ENCODE data around the gene LMX1A. TPM values are rescaled to one million over a fixed set of nuclear protein-coding genes. Genes with fewer than 3 reads are reported as not detected.

The LMX1A gene
- total RNA-seq, 2 experiments from 2014 or later: not detected

- H3K27ac Mint-ChIP-seq: no peak overlapping the region
- H3K36me3 Mint-ChIP-seq: no peaks in the 10 kb centered on the region
- H3K9me3 Mint-ChIP-seq (ENCODE audit: low read depth): no peaks in the 10 kb centered on the region
- no peak for ATAC-seq
- no peak overlapping the region for H3K4me3 Mint-ChIP-seq
- DNase-seq: no peak
- H3K4me1 Mint-ChIP-seq: no peaks in the 10 kb centered on the region
- CTCF ChIA-PET: interaction anchor here (0.6 kb wide), 1 partner anchor 333 kb away, joined by 3 read pairs; no protein-coding TSS in a partner anchor
- H3K27me3 Mint-ChIP-seq: peaks cover 5% of the 10 kb centered on the region
These were observed 96.6 kb downstream of the LMX1A start for GRCh38 chr1:165259706-165260428.

GRCh38 chr1:165259236-165259635 is 97.3 kb downstream of the LMX1A start:
- no peak for ATAC-seq
- Mint-ChIP-seq H3K27me3 (peaks cover 5% of the 10 kb centered on the region), H3K27ac (no peak overlapping the region), H3K9me3 (ENCODE audit: low read depth) (no peaks in the 10 kb centered on the region), H3K36me3 (no peaks in the 10 kb centered on the region), H3K4me1 (no peaks in the 10 kb centered on the region), H3K4me3 (no peak overlapping the region)
- CTCF ChIA-PET: interaction anchor here (0.6 kb wide), 2 partner anchors 108 to 333 kb away, joined by 3 read pairs; no protein-coding TSS in a partner anchor
- no peak for DNase-seq

GRCh38 chr1:165257969-165258459 is 98.5 kb downstream of the LMX1A start:
- Mint-ChIP-seq H3K27me3 (peaks cover 5% of the 10 kb centered on the region), H3K36me3 (no peaks in the 10 kb centered on the region)
- no peak for ATAC-seq

GRCh38 chr1:165254896-165255625 is 101.5 kb downstream of the LMX1A start:
- no peak for ATAC-seq
- Mint-ChIP-seq H3K4me1 (no peaks in the 10 kb centered on the region), H3K4me3 (no peak overlapping the region), H3K9me3 (ENCODE audit: low read depth) (no peaks in the 10 kb centered on the region), H3K36me3 (no peaks in the 10 kb centered on the region), H3K27ac (no peak overlapping the region), H3K27me3 (peaks cover under 1% of the 10 kb centered on the region)
- CTCF ChIA-PET: no interaction called here
- no peak for DNase-seq

More at GRCh38 chr1:165257969-165258459, 98.5 kb downstream of the LMX1A start:
- H3K4me1 Mint-ChIP-seq: no peaks in the 10 kb centered on the region
- no peak overlapping the region for H3K27ac Mint-ChIP-seq
- H3K4me3 Mint-ChIP-seq: no peak overlapping the region
- peak; percentile 56 for DNase-seq
- no peaks in the 10 kb centered on the region for H3K9me3 Mint-ChIP-seq (ENCODE audit: low read depth)
- CTCF ChIA-PET: interaction anchor here (0.7 to 2.2 kb wide), 8 partner anchors 16 to 335 kb away, joined by 3 to 7 read pairs (median 4); no protein-coding TSS in a partner anchor

GRCh38 chr1:165254376-165254775 is 102.1 kb downstream of the LMX1A start:
- no peak for ATAC-seq
- Mint-ChIP-seq H3K36me3 (no peaks in the 10 kb centered on the region), H3K27ac (no peak overlapping the region), H3K9me3 (ENCODE audit: low read depth) (no peaks in the 10 kb centered on the region), H3K4me3 (no peak overlapping the region), H3K4me1 (no peaks in the 10 kb centered on the region), H3K27me3 (no peaks in the 10 kb centered on the region)
- no peak for DNase-seq
- CTCF ChIA-PET: no interaction called here

- Mint-ChIP-seq H3K27ac (no peak overlapping the region), H3K4me3 (no peak overlapping the region), H3K9me3 (ENCODE audit: low read depth) (no peaks in the 10 kb centered on the region), H3K36me3 (no peaks in the 10 kb centered on the region), H3K4me1 (no peaks in the 10 kb centered on the region), H3K27me3 (no peaks in the 10 kb centered on the region)
- no peak for ATAC-seq
- CTCF ChIA-PET: no interaction called here
- no peak for DNase-seq
These were observed 102.7 kb downstream of the LMX1A start for GRCh38 chr1:165253818-165254254.

GRCh38 chr1:165248969-165249571 is 107.4 kb downstream of the LMX1A start:
- ATAC-seq: no peak
- no peaks in the 10 kb centered on the region for H3K4me1 Mint-ChIP-seq
- DNase-seq: no peak
- CTCF ChIA-PET: no interaction called here
- no peaks in the 10 kb centered on the region for H3K36me3 Mint-ChIP-seq
- no peak overlapping the region for H3K4me3 Mint-ChIP-seq
- H3K27me3 Mint-ChIP-seq: peaks cover 2% of the 10 kb centered on the region
- no peak overlapping the region for H3K27ac Mint-ChIP-seq
- no peaks in the 10 kb centered on the region for H3K9me3 Mint-ChIP-seq (ENCODE audit: low read depth)

- no peak for ATAC-seq
- DNase-seq: no peak
- CTCF ChIA-PET: no interaction called here
- Mint-ChIP-seq H3K4me1 (no peaks in the 10 kb centered on the region), H3K36me3 (no peaks in the 10 kb centered on the region), H3K9me3 (ENCODE audit: low read depth) (no peaks in the 10 kb centered on the region), H3K27ac (no peak overlapping the region), H3K27me3 (peaks cover 23% of the 10 kb centered on the region), H3K4me3 (no peak overlapping the region)
These were observed 114.6 kb downstream of the LMX1A start for GRCh38 chr1:165241952-165242351.

GRCh38 chr1:165241321-165241720 is 115.2 kb downstream of the LMX1A start:
- ATAC-seq: no peak
- H3K27ac Mint-ChIP-seq: no peak overlapping the region
- CTCF ChIA-PET: no interaction called here
- no peak for DNase-seq
- H3K4me3 Mint-ChIP-seq: no peak overlapping the region
- H3K36me3 Mint-ChIP-seq: no peaks in the 10 kb centered on the region
- H3K27me3 Mint-ChIP-seq: peaks cover 29% of the 10 kb centered on the region
- no peaks in the 10 kb centered on the region for H3K4me1 Mint-ChIP-seq
- no peaks in the 10 kb centered on the region for H3K9me3 Mint-ChIP-seq (ENCODE audit: low read depth)

GRCh38 chr1:165240492-165240891 is 116.0 kb downstream of the LMX1A start:
- Mint-ChIP-seq H3K4me3 (no peak overlapping the region), H3K4me1 (no peaks in the 10 kb centered on the region), H3K27me3 (peaks cover 37% of the 10 kb centered on the region), H3K9me3 (ENCODE audit: low read depth) (no peaks in the 10 kb centered on the region), H3K36me3 (no peaks in the 10 kb centered on the region), H3K27ac (no peak overlapping the region)
- DNase-seq (no peak), ATAC-seq (no peak)
- CTCF ChIA-PET: no interaction called here

GRCh38 chr1:165239873-165240272 is 116.6 kb downstream of the LMX1A start:
- H3K27ac Mint-ChIP-seq: no peak overlapping the region
- CTCF ChIA-PET: no interaction called here
- H3K27me3 Mint-ChIP-seq: peaks cover 40% of the 10 kb centered on the region
- no peaks in the 10 kb centered on the region for H3K4me1 Mint-ChIP-seq
- no peaks in the 10 kb centered on the region for H3K36me3 Mint-ChIP-seq
- no peak for DNase-seq
- H3K9me3 Mint-ChIP-seq (ENCODE audit: low read depth): no peaks in the 10 kb centered on the region
- no peak overlapping the region for H3K4me3 Mint-ChIP-seq
- no peak for ATAC-seq

- H3K27me3 Mint-ChIP-seq: peaks cover 58% of the 10 kb centered on the region
These were observed 120.7 kb downstream of the LMX1A start for GRCh38 chr1:165235777-165236291.

GRCh38 chr1:165235155-165235776 is 121.2 kb downstream of the LMX1A start:
- Mint-ChIP-seq H3K36me3 (no peaks in the 10 kb centered on the region), H3K27ac (no peak overlapping the region), H3K27me3 (peaks cover 55% of the 10 kb centered on the region), H3K4me3 (no peak overlapping the region), H3K4me1 (no peaks in the 10 kb centered on the region), H3K9me3 (ENCODE audit: low read depth) (no peaks in the 10 kb centered on the region)
- CTCF ChIA-PET: no interaction called here
- no peak for DNase-seq
- ATAC-seq: no peak

More at GRCh38 chr1:165235777-165236291, 120.7 kb downstream of the LMX1A start:
- no peak for DNase-seq
- Mint-ChIP-seq H3K27ac (no peak overlapping the region), H3K36me3 (no peaks in the 10 kb centered on the region), H3K4me3 (no peak overlapping the region), H3K9me3 (ENCODE audit: low read depth) (no peaks in the 10 kb centered on the region), H3K4me1 (no peaks in the 10 kb centered on the region)
- CTCF ChIA-PET: no interaction called here
- no peak for ATAC-seq

Data from activated CD8-positive, alpha-beta memory T cell treated with anti-CD3 and anti-CD28 coated beads, Interleukin-2, amount 10 ng/mL, durations not matched to agents 7 days and 5 days (primary cell).